Midbrain (tissue), 1 donor: Measurements from ENCODE around the gene NEURL2.
A peak's percentile ranks its signal among the peaks of the same experiment; 100 is the strongest.
"Not testable (repeated sequence)": the region's sequence is repeated elsewhere in the genome, so short reads cannot be mapped to it uniquely, and the experiment has no call there.

Experiments used
- DNase-seq: peaks from one replicate; lab custom pipeline; 2025; lab: John Stamatoyannopoulos, UW

NEURL2 gene

GRCh38 chr20:45920462-45921336 is 29.7 kb upstream of the NEURL2 start:
- no peak for DNase-seq

GRCh38 chr20:45919542-45920399 is 28.8 kb upstream of the NEURL2 start:
- DNase-seq, result no peak

DNA sequence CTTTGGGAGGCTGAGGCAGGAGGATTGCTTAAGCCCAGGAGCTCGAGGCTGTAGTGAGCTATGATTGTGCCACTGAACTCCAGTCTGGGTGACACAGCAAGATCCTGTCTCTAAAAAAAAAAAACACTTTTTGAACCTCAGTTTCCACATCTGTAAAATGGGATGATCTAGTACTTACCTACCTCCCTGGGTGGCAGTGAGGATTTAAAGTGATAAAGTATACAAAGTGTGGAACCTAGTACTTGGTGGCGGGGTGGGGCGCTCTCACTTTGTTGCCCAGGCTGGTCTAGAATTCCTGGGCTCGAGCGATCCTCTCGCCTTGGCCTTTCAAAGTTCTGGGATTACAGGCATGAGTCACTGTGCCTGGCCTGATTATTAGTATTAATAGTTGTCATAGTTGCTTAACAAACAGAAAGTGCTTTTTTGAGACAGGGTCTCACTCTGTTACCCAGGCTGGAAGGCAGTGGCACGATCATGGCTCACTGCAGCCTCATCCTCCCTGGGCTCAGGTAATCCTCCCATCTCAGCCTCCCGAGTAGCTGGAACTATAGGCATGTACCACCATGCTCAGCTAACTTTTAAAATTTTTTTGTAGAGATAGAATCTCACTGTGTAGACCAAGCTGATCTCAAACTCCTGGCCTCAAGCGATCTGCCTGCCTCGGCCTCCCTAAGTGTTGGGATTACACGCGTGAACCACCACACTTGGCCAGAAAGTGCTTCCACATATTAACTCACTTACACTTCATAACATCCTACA is 27.9 kb upstream of the NEURL2 start:
- no peak for DNase-seq

- DNase-seq, result no peak
Measured at GRCh38 chr20:45918182-45918737, 27.3 kb upstream of the NEURL2 start.

DNA sequence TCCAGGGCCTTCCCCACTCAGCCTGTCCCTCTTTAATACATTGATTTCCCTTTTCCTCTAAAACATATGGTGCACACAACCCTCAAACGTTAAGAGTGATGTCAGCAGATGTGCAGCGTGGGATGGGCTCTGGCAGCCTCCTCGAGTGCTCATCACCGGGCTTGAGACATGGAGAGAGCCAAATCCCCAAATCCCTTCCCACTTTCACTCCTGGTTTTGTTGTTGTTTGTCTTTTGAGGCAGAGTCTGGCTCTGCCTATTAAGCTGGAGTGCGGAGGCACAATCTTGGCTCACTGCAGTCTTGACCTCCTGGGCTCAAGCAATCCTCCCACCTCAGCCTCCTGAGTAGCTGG is 26.8 kb upstream of the NEURL2 start:
- DNase-seq, result no peak

DNA sequence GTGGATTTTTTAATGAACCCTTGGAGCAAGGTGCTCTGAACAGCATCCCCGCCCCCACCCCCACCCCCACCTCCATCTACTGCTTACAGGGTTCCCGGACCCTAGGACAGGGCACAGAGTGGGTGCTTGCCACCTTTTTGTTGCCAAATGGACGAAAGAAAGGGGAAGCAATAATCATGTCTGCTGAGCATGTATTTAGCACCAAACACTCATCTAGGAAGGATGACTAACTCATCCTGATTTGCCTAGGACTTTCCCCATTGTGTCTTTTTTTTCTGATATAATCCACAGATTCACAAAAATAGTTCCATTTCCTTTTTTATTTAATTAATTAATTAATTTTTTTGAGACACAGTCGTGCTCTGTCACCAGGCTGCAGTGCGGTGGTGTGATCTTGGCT is 22.1 kb upstream of the NEURL2 start:
- DNase-seq, result no peak

DNA sequence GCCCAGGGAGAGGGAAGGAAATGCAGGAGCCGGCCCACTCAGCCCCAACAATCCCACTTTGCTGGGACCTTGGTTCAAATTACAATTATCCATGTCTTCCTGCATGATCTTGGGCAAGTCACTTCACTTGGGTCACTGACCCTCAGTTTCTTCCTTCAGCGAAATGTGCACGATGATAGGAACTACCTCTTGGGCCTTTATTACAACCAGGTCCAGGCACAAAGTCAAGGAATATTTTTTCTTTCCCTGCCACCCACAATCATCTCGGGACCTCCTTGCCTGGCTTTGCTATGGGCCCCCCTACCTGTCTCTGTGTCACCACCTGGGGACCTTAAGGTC is 21.3 kb upstream of the NEURL2 start:
- DNase-seq, result no peak

- DNase-seq, result peak; percentile 61
Measured at GRCh38 chr20:45911486-45912343, 20.7 kb upstream of the NEURL2 start, which contains the start of gene PLTP. Gene PLTP, minus strand, starts transcription at chr20:45912155. Its CDS starts 703 bp downstream, at chr20:45911452.

GRCh38 chr20:45910670-45911485 is 19.9 kb upstream of the NEURL2 start:
- peak; percentile 79 for DNase-seq

DNA sequence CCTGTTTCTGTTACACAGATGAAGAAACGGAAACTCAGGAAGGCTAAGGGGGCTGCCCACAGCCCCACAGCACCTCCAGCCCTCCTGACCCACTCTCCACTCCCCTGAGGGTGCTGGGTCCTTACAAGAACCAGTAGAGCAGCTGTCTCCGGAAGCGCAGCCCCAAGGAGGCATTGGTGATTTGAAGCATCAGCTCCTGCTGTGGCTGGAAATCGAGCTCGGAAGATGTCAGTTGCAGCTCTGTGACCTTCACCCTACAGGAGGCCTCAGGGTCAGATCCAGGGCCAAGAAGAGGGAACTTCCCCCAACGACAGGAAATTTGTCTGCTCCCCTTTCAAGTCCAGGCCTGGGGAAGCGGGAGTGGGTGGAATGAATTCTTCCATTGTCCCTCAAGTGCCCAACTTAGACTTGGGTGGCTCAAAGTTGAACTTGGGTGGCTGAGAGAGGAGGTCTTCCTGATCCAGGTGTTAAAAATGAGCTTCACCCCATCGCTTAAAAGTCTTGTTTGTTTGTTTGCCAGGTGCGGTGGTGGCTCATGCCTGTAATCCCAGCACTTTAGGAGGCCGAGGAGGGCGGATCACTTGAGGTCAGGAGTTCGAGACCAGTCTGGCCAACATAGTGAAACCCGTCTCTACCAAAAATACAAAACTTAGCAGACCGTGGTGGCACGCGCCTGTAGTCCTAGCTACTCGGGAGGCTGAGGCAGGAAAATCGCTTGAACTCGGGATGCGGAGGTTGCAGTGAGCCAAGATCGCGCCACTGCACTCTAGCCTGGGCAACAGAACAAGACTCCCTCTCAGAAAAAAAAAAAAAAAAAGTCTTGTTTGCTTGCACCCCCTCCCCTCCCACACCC is 19.0 kb upstream of the NEURL2 start:
- DNase-seq, result no peak

GRCh38 chr20:45909336-45909808 is 18.4 kb upstream of the NEURL2 start:
- no peak for DNase-seq

GRCh38 chr20:45908084-45908483 is 17.1 kb upstream of the NEURL2 start:
- no peak for DNase-seq

DNA sequence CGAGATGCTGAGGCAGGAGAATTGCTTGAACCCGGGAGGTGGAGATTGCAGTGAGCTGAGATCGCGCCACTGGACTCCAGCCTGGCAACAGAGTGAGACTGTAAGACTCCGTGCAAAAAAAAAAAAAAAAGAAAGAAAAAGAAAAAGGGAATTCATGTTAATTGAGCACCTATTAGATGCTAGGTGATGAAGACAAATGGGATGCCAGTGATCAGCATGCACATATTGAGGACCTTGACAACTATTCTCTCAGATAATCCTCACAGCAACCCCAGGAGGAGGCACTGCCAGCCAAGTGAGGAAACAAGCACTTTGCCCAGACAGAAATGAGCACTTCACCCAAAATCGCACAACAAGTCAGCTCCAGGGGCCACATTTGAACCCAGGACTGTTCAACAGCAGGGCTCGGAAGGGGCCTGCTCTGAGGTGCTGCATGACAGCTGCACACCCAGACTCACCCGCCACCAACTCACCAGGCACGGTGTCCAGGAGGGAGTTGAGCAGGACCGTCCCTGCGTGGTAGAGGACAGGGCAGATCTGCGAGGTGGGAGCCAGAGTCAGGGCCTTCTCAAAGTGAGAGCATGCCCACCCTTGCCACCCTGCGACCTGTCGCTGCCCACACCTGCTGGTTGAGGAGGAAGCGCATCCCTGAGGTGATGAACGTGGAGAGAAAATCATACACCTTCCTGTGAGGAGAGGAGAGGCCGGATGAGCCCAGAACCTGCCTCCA is 16.4 kb upstream of the NEURL2 start:
- DNase-seq, result no peak

DNA sequence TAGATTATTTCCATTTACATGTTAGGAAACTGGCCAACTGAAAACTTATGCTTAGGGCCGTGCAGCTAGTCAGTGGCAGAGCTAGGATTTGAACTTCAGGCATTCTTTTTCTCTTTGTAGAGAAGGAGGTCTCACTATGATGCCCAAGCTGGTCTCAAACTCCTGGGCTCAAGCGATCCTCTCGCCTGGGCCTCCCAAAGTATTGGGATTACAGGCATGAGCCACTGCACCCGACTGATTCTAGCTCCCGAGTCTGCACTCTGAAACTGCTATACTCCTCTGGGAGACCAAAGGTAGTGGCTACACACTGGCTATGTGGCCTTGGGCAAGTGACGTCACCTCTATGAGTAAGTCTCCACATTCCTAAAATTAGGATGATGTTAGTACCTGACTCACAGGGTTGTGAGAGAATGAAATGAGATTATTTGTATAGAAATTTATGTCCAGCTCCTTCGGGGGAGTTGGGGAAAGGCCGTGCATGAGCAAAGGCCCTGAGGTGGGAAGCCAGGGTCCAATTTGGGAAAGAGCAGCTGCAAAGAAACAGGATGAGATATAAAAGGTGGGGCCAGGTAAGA is 14.6 kb upstream of the NEURL2 start:
- no peak for DNase-seq

DNA sequence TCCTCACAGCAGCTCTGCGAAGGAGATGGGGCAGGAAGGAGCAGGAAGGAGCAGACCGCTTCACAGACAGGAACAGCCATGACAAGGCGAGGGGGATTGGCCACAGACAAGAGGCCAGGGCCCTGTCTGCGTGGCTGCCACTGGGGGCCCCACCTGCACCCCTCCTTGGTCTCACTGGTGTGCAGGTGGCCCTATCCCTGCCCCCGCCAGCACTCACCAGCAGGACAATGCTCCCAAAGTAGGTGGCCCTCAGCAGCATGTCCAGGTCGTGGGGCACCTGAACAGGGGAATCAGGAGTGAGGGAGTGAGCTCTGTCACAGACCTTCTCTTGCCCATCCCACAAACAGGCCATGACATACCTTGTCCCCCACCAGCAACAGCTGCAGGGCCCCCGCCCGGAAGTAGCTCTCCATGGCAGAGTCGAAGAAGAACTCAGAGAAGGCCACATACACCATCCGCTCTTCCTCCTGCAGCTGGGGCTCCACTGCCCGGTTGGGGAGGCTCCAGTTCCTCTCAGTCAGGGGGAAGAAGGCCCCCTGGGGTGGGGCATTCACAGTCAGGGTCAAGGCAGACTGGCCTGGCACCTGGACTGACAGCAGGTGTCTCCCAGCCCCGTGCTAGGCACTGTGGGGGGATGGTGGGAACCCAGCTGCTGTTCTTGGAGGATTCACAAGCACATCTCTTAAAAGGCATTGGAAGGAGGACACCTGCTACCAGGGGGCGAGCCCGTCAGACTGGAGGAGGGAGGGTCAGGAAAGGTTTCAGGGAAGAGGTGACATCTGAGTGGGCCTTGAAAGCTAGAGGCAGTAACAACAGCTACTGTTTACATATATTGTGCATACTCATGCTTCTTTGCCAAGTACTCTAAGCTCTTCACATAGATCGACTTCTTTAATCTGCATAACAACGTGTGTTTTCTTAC is 13.8 kb upstream of the NEURL2 start:
- no peak for DNase-seq

DNA sequence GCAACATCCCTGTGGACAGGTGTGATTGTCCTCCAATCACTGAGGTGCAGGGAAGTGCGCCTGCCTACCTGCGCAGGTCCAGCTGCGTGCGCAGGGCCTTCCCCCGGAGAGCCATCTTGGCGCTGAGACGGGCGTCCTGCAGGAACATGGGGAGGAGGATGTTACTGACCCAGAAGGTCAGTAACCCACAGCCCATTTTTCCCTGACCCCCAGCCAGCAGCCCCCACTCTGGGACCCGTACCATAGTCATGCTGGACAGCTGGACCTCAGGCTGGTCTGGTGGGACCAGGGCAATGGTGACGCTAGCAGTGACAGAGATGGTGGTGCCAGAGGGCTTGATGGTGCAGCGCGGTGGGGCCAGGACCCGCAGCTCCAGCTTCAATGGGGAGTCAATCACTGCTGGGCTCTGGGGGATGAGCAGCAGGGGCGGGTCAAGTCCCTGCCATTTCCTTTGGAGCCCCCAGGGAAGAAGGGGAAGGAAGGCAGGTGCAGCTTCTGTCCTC is 11.2 kb upstream of the NEURL2 start:
- no peak for DNase-seq

- DNase-seq, result not testable (repeated sequence)
Measured at GRCh38 chr20:45901332-45901731, 10.3 kb upstream of the NEURL2 start.
